Amniotic epithelial cell (primary cell): ENCODE data around the gene ERGIC2.
"Not testable (repeated sequence)": the region's sequence is repeated elsewhere in the genome, so short reads cannot be mapped to it uniquely, and the experiment has no call there.

ENCODE experiments used
- DNase-seq: peaks from one replicate; pipeline ENCODE4 v3.0.0-alpha.2; 2010; ENCODE audit warnings: low read depth

The ERGIC2 gene, protein sequence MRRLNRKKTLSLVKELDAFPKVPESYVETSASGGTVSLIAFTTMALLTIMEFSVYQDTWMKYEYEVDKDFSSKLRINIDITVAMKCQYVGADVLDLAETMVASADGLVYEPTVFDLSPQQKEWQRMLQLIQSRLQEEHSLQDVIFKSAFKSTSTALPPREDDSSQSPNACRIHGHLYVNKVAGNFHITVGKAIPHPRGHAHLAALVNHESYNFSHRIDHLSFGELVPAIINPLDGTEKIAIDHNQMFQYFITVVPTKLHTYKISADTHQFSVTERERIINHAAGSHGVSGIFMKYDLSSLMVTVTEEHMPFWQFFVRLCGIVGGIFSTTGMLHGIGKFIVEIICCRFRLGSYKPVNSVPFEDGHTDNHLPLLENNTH

DNA sequence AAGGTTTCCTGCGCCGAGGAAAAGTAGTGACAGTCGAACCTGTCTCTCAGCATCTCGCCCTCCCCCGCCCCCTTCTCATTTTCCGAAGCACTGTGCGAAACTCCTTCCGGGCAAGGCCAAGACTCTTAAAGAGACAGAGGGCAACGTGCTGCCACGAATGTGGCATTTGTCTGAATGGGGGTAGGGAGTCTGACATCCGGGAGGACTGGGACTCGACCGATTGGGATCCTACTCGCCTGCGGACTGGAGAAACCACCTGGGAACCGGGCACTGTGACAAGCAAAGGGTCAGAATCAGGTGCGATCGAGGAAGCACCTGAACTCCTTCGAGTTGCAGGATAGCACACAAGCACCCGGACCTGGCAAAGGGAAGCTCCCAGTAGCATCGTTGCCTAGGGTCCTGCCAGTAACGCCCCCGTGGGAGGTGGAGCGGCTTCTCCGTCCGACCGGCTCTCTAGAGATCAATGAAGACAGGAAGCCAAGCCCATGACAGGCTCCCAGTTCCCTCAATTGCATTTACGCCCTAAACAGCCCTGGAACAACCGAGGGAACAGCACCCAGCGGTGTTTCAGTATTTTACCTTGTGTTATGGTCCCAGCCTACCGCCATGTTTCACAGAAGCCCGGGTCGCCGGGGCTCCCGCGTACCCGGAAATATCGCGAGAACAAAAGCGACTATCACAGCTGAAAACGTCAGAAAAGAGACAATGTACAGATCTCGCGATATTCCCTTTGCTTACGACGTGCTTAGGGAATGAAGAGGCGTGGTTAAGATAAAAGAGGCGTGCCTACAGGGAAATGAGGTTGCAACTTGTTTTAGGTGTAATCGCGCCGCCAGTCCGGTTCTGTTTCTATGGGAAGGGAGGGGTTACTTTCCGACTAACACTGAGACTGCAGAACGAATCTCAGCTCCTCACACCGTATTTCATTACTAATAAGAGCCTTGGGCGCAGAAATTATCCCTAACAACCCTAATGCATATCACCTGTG lies at the start of gene ERGIC2:
TSS of gene ERGIC2 (minus strand) at position 637 of the 988 bp plus-strand sequence. CDS start 9,539 bp downstream, outside the sequence.
- peak; percentile 99 for DNase-seq

DNA sequence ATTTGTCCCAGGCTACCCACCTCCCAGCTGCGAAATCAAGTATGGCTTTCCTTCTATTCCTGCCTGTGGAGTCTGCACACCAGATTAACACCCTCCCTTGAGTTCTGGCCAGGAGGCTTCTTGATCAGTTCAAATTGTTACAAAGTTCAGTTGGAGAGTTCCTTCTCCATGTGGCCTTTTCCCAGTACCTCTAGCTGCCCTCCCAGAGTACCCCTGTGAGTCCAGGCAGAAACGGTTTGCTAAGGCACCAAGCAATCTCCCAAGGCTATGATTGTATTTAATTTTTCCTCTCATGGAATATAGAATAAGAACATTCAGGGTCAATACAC lies 49.7 kb upstream of the ERGIC2 start:
- no peak for DNase-seq

GRCh38 chr12:29429999-29430715 lies 49.2 kb upstream of the ERGIC2 start:
- DNase-seq = no peak

DNA sequence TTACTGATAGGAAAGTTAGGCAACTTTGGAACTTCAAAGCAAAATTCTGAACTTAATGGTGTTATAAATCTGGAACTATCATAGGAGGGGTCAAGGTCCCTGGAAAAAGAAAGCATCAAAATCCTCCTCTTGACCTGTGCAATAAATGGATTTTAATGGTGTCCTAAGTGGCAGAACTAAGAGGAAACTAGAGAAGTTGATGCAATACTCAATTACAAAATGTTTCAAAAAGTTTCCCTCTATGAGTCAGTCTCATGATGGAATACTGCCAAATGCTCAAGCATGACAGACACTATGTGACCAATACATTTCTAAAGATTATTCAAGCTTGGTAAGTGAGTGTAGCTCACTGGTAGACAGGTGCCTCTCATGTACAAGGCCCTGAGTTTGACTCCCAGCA lies 47.7 kb upstream of the ERGIC2 start:
- DNase-seq = peak; percentile 82

DNA sequence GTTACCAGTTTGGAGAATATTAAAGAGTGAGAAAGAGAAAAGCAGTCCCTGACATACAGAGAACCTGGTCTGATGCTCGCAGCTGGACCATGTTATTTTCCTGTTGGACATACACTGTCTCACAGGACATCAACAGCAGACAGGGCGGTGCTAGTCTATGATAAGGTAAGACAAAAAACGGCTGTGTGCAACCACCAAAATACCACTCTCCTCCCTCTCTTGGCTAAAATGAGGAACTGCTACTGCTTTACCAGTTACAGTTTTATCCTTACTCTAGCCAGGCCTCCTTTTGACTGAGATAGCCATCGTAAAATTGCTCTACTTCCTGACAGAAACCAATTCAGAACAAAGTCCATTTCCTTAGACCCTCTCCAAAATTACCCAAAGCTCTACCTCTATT lies 47.0 kb upstream of the ERGIC2 start:
- DNase-seq = no peak

DNA sequence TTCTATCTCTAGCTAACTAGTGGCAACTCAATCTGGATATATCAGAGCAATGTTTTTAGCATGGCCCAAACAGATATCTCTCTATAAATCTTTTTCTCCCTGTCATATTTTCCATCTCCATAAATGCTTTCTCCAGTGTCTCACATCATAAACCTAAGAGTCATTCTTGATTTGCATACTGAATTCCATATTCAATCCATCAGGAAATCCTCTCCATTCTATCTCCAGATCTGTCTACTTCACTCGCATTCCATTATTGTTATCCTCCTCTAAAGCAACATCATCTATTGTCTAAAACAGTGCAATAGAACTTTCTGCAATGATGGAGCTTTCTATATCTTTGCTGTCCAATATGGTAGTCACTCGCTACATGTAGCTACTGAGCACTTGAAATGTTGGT lies 45.5 kb upstream of the ERGIC2 start:
- DNase-seq = no peak

DNA sequence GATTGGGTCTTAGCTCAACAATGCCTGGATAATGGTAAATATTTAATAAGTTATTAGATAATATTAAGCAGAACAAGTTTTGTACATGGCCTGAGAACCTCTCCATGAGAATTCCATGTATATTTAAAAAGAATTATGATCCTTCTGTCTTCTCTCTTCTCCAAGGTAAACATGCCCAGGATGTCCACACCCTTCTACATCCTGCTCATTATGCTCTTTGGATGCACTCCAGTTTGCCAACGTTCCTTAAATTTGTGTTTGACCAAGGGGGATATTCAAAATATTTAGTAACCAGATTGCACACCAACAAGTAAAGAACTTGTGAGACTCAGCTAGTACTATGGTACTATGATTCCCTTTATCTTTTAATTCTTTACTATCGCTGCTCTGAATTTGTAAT lies 44.8 kb upstream of the ERGIC2 start:
- DNase-seq = no peak

DNA sequence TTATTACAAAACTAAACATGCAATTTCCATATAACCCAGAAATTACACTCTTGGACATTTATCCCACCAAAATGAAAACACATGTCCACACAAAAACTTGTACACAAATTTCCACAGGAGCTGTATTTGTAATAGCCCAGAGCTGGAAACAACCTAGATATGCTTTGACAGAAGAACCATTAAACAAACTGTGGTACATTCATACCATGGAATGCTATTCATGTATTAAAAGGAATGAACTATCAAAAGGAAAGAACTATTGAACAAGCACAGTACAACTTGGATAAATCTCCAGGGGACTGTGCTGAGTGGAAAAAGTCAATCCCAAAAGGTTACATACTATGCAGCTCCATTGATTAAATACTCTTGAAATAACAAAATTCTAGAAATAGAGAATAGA lies 35.8 kb upstream of the ERGIC2 start:
- no peak for DNase-seq

DNA sequence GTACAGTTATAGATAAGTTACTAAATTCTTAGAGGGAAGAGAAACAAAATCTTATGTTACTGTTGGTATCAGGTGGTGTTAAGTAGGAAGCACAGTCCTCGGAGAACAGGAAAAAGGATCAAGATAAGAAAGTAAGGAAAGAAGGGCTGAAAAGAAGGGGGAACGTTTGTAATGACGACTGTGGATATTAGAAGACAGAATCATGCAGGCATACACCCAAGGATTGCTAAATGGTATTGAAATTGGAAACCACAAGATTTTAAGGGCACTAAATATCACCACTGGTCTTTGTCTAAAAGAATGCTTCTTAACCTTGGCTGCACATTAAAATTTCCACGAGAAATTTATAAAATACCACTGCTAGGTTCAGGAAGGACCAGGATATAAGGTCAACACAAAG lies 34.1 kb upstream of the ERGIC2 start:
- DNase-seq = no peak

- DNase-seq = no peak
Measured at GRCh38 chr12:29414368-29414767, 33.4 kb upstream of the ERGIC2 start.

- DNase-seq = no peak
Measured at GRCh38 chr12:29405561-29405960, 24.6 kb upstream of the ERGIC2 start.

GRCh38 chr12:29403991-29404390 lies 23.0 kb upstream of the ERGIC2 start:
- DNase-seq = no peak

- DNase-seq = no peak
Measured at GRCh38 chr12:29402437-29402836, 21.5 kb upstream of the ERGIC2 start.

GRCh38 chr12:29398495-29398894 lies 17.5 kb upstream of the ERGIC2 start:
- no peak for DNase-seq

- peak; percentile 63 for DNase-seq
Measured at GRCh38 chr12:29396774-29397173, 15.8 kb upstream of the ERGIC2 start.

GRCh38 chr12:29395356-29395755 lies 14.4 kb upstream of the ERGIC2 start:
- no peak for DNase-seq

DNA sequence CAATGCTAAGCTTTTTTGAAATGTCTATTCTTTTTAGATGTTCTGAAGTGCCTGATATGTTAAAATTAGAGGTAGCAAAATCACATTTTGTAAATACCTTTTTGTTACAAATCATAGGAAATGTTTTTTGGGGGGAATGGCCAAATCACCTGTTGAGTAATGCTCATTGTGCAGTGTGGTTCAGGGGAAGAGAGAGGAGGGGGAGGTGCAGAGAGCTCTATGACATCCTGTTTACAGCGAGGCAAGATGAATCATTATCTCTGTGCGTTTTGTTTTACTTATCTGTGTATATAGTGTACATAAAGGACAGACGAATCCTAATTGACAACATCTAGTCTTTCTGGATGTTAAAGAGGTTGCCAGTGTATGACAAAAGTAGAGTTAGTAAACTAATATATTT lies 9.4 kb upstream of the ERGIC2 start:
- peak; percentile 58 for DNase-seq

- no peak for DNase-seq
Measured at GRCh38 chr12:29389295-29389919, 8.4 kb upstream of the ERGIC2 start.

DNA sequence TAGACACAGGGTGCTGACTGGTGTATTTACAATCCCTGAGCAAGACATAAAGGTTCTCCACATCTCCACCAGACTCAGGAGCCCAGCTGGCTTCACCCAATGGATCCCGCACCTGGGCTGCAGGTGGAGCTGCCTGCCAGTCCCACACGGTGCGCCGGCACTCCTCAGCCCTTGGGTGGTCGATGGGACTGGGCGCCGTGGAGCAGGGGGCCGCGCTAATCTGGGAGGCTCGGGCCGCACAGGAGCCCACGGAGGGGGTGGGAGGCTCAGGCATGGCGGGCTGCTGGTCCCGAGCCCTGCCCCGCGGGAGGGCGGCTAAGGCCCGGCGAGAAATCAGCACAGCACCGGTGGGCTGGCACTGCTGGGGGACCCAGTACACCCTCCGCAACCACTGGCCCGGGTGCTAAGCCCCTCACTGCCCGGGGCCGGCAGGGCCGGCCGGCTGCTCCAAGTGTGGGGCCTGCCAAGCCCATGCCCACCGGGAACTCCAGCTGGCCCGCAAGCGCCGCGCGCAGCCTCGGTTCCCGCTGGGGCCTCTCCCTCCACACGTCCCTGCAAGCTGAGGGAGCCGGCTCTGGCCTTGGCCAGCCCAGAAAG lies 5.2 kb upstream of the ERGIC2 start:
- DNase-seq = not testable (repeated sequence)

GRCh38 chr12:29385194-29385593 lies 4.2 kb upstream of the ERGIC2 start:
- not testable (repeated sequence) for DNase-seq

DNA sequence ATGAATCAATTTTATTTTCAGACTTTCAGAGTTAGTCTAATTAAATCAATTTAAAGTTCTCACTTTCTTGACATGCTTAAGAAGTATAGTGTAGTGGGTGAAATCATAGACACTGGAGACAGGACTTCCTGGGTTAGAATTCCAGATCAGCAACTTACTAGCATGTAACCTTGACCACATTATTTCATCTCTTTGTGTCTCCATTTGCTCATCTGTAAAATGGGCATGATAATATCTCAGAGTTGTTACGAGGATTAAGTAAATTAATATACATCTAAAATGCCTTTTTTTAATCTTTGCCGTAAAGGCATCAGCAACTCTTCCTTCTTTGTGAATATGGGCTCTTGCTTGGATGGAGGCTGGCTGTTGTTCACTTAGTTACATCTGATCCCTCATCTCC lies 1.3 kb upstream of the ERGIC2 start:
- no peak for DNase-seq

DNA sequence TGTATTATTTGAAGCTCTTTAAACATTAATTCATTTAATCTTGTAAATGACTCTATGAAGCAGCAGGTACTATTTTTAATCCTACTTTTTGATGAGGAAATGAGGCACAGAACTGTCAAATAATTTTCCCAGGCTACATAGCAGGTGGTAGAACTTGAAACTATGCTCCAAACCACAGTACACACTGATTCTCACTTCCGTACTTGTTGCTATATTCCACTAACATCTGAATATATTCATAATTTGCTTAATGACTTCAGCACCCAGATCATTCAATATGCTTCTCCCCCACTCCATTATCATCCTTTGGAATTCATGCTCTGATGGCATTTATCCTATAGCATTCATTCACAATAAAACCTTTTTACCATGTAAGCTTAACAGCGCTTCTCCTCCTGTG lies 4.9 kb downstream of the ERGIC2 start:
- no peak for DNase-seq
